Activated CD8-positive, alpha-beta memory T cell treated with anti-CD3 and anti-CD28 coated beads for 24 hours (primary cell): ENCODE data around the gene SLAIN2.
"Not testable (repeated sequence)": the region's sequence is repeated elsewhere in the genome, so short reads cannot be mapped to it uniquely, and the experiment has no call there.

ENCODE experiments used
- DNase-seq: peaks from one replicate; pipeline ENCODE4 v3.0.0-alpha.2; 2020

Gene SLAIN2

GRCh38 chr4:48446642-48447041 is 105.3 kb downstream of the SLAIN2 start:
- DNase-seq, result no peak

GRCh38 chr4:48449151-48449550 is 107.8 kb downstream of the SLAIN2 start:
- no peak for DNase-seq

GRCh38 chr4:48450740-48451139 is 109.4 kb downstream of the SLAIN2 start:
- DNase-seq, result no peak

- DNase-seq, result not testable (repeated sequence)
These were observed 110.3 kb downstream of the SLAIN2 start for GRCh38 chr4:48451656-48452055.

- DNase-seq, result no peak
These were observed 113.3 kb downstream of the SLAIN2 start for GRCh38 chr4:48454591-48454990.

- DNase-seq, result no peak
These were observed 119.7 kb downstream of the SLAIN2 start for GRCh38 chr4:48461000-48461399.

GRCh38 chr4:48462363-48462762 is 121.0 kb downstream of the SLAIN2 start:
- DNase-seq, result no peak

GRCh38 chr4:48467442-48467841 is 126.1 kb downstream of the SLAIN2 start:
- DNase-seq, result no peak

GRCh38 chr4:48467891-48468290 is 126.6 kb downstream of the SLAIN2 start:
- no peak for DNase-seq

- no peak for DNase-seq
These were observed 128.8 kb downstream of the SLAIN2 start for GRCh38 chr4:48470137-48470536.

- DNase-seq, result no peak
These were observed 129.2 kb downstream of the SLAIN2 start for GRCh38 chr4:48470570-48470969.

GRCh38 chr4:48472794-48473193 is 131.5 kb downstream of the SLAIN2 start:
- DNase-seq, result no peak

- no peak for DNase-seq
These were observed 134.4 kb downstream of the SLAIN2 start for GRCh38 chr4:48475770-48476169.
